ENCODE data around the gene ITM2C.
A peak's percentile ranks its signal among the peaks of the same experiment; 100 is the strongest.

The ITM2C gene

GRCh38 chr2:230852113-230852512, 12.6 kb upstream of the ITM2C start:
- no peak for DNase-seq

GRCh38 chr2:230861552-230862255, 3.0 kb upstream of the ITM2C start:
- no peak for DNase-seq

- no peak for DNase-seq
Observed at GRCh38 chr2:230862292-230862691, 2.5 kb upstream of the ITM2C start.

- DNase-seq = no peak
Observed at GRCh38 chr2:230863031-230863430, 1.7 kb upstream of the ITM2C start.

- no peak for DNase-seq
Observed at GRCh38 chr2:230863442-230864121, 1.2 kb upstream of the ITM2C start.

- DNase-seq = no peak
Observed at GRCh38 chr2:230864122-230864604, 579 bp upstream of the ITM2C start.

- peak; percentile 10 to 17 for DNase-seq
Observed at GRCh38 chr2:230865307-230865765, 594 bp downstream of the ITM2C start.

GRCh38 chr2:230865766-230866755, 1.3 kb downstream of the ITM2C start:
- DNase-seq = peak in 1 of 2 experiments; percentile 3

- peak; percentile 71 to 80 for DNase-seq
Observed at GRCh38 chr2:230866756-230867523, 2.2 kb downstream of the ITM2C start.

- no peak for DNase-seq
Observed at GRCh38 chr2:230868161-230868946, 3.6 kb downstream of the ITM2C start.

GRCh38 chr2:230868947-230869913, 4.5 kb downstream of the ITM2C start:
- DNase-seq = no peak

- no peak for DNase-seq
Observed at GRCh38 chr2:230869914-230870543, 5.3 kb downstream of the ITM2C start.

GRCh38 chr2:230870544-230871360, 6.0 kb downstream of the ITM2C start:
- peak; percentile 21 to 33 for DNase-seq

- DNase-seq = no peak
Observed at GRCh38 chr2:230871361-230872150, 6.8 kb downstream of the ITM2C start.

- no peak for DNase-seq
Observed at GRCh38 chr2:230872151-230872967, 7.6 kb downstream of the ITM2C start.

GRCh38 chr2:230872968-230873660, 8.4 kb downstream of the ITM2C start:
- no peak for DNase-seq

All from AML-193 (cell line).